Subcutaneous abdominal adipose tissue (tissue), 5 donors: ENCODE results near the gene ZNF423.

Experiments used
- H3K27ac ChIP-seq: one replicate; pipeline ENCODE4 v1.7.0; 2013; ENCODE audit warnings: low read depth, mild to moderate bottlenecking, inconsistent platforms, low read length, moderate library complexity
- H3K27me3 ChIP-seq, 5 donors: one replicate each; pipeline ENCODE4 v1.7.0; 2013; ENCODE audit warnings: low read length in 5 of 5, inconsistent platforms in 1 of 5; ENCODE audit not compliant: control insufficient read depth in 5 of 5, insufficient read depth in 4 of 5
- H3K36me3 ChIP-seq, 5 donors: one replicate each; pipeline ENCODE4 v1.7.0; 2013; ENCODE audit warnings: low read length in 5 of 5; ENCODE audit not compliant: control insufficient read depth in 5 of 5, insufficient read depth in 5 of 5
- H3K4me1 ChIP-seq, 5 donors: one replicate each; pipeline ENCODE4 v1.7.0; 2013; ENCODE audit warnings: low read length in 5 of 5, mild to moderate bottlenecking in 3 of 5, moderate library complexity in 1 of 5; ENCODE audit not compliant: control insufficient read depth in 5 of 5, insufficient read depth in 5 of 5
- H3K4me3 ChIP-seq, 5 donors: one replicate each; pipeline ENCODE4 v1.7.0; 2013; ENCODE audit warnings: low read length in 5 of 5, low read depth in 1 of 5
- H3K9ac ChIP-seq, 5 donors: one replicate each; pipeline ENCODE4 v1.7.0; 2013; ENCODE audit warnings: low read length in 5 of 5, mild to moderate bottlenecking in 4 of 5, moderate library complexity in 3 of 5
- H3K9me3 ChIP-seq, 5 donors: one replicate each; pipeline ENCODE4 v1.7.0; 2013; ENCODE audit warnings: low read length in 5 of 5; ENCODE audit not compliant: control insufficient read depth in 5 of 5
- donor health status: healthy.
- donor health status: healthy.
- donor health status: healthy.
- donor health status: healthy.
- donor health status: healthy.

Gene ZNF423

GRCh38 chr16:49468611-49469310 is 387.2 kb downstream of the ZNF423 start:
- peaks cover 5 to 14% (median 11%) of the 10 kb centered on the region in 5 donors for H3K27me3 ChIP-seq
- peaks cover 0 to 19% (median 10%) of the 10 kb centered on the region in 5 donors for H3K4me1 ChIP-seq
- no peak overlapping the region for H3K4me3 ChIP-seq
- no peak overlapping the region for H3K27ac ChIP-seq
- no peaks in the 10 kb centered on the region for H3K9me3 ChIP-seq
- H3K36me3 ChIP-seq, result no peaks in the 10 kb centered on the region
- no peak overlapping the region for H3K9ac ChIP-seq

DNA sequence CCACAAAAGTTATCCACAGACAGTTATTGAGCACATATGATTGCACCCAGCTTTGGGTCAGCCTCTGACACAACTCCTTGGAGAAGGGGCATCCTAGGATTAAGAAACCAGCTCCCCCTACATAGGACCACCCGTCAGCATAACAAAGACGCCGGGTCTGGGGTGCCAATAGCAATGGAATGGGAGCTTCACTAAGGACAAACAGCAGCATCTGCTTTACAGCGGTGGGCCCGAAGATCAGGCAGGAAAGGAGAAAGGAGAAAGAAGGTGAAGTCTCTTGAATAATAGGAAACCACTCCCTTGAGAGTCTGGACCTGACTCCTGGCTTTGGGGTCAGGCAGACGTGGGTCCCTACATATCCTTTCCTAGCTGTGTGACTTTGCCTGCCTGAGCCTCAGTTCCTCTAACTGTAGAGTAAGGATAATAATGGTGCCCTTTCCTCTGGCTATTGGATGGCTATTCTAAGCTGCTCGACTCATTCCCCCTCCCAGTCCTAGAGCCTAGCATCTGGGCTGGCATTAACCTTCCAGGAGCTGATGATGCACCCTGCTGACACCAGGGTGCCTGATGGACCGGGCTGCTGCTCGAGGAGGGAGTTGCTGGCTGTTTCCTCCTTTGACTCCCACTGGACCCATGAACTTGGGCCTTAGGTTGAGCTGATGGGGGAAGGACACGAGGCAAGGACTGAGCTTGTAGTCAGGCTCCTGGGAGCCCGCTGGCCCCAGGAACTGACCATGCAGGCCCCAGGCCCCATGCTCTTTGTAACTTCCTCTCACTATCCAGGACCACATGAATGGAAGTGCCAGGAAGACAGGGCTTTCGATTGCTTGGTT is 388.2 kb downstream of the ZNF423 start:
- no peak overlapping the region for H3K27ac ChIP-seq
- H3K36me3 ChIP-seq, result no peaks in the 10 kb centered on the region
- no peaks in the 10 kb centered on the region for H3K9me3 ChIP-seq
- peaks cover 0 to 11% (median 0%) of the 10 kb centered on the region in 5 donors for H3K4me1 ChIP-seq
- peaks cover 10 to 23% (median 18%) of the 10 kb centered on the region in 5 donors for H3K27me3 ChIP-seq
- H3K9ac ChIP-seq, result no peak overlapping the region
- H3K4me3 ChIP-seq, result no peak overlapping the region

DNA sequence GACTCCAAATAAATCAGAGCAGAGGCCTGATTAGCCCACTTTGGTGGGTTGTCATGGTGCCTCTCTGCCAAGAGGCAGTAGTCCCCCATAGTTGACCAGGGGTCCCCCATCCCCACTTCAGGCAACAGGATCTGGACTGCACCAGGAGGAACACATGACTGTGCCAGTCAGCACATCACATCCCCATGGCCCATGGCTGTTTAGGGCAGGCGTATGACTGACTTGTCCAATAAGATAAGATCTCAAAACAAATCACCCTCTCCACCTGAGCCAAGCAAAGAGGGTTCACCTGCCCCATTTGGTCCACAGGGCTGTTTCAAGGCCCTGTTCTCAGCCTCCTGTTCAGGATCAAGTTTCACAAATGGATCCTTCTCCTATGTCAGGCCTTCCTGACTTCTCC is 389.0 kb downstream of the ZNF423 start:
- Histone ChIP-seq H3K4me3 (no peak overlapping the region), H3K4me1 (peaks cover 0 to 11% (median 0%) of the 10 kb centered on the region in 5 donors), H3K9me3 (no peaks in the 10 kb centered on the region), H3K27me3 (peaks cover 10 to 23% (median 21%) of the 10 kb centered on the region in 5 donors), H3K27ac (no peak overlapping the region), H3K9ac (no peak overlapping the region), H3K36me3 (no peaks in the 10 kb centered on the region)

DNA sequence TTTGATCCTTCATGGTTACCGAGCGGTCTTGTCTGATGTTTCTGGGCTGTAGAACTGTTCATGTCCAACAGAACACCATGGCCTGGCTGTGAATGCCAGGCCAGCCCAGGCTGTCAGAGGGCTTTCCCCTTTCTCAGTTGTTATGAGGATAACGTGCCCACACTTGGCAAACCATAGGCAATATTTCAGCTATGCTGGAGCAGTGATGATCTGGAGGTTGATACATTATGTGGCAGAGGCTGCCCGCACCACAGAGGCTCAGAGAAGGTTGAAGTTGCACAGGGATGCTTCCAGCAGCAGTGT is 389.4 kb downstream of the ZNF423 start:
- H3K4me1 ChIP-seq, result peaks cover 0 to 11% (median 0%) of the 10 kb centered on the region in 5 donors
- H3K27ac ChIP-seq, result no peak overlapping the region
- H3K9ac ChIP-seq, result no peak overlapping the region
- H3K36me3 ChIP-seq, result no peaks in the 10 kb centered on the region
- H3K4me3 ChIP-seq, result no peak overlapping the region
- H3K27me3 ChIP-seq, result peaks cover 10 to 24% (median 21%) of the 10 kb centered on the region in 5 donors
- H3K9me3 ChIP-seq, result no peaks in the 10 kb centered on the region

DNA sequence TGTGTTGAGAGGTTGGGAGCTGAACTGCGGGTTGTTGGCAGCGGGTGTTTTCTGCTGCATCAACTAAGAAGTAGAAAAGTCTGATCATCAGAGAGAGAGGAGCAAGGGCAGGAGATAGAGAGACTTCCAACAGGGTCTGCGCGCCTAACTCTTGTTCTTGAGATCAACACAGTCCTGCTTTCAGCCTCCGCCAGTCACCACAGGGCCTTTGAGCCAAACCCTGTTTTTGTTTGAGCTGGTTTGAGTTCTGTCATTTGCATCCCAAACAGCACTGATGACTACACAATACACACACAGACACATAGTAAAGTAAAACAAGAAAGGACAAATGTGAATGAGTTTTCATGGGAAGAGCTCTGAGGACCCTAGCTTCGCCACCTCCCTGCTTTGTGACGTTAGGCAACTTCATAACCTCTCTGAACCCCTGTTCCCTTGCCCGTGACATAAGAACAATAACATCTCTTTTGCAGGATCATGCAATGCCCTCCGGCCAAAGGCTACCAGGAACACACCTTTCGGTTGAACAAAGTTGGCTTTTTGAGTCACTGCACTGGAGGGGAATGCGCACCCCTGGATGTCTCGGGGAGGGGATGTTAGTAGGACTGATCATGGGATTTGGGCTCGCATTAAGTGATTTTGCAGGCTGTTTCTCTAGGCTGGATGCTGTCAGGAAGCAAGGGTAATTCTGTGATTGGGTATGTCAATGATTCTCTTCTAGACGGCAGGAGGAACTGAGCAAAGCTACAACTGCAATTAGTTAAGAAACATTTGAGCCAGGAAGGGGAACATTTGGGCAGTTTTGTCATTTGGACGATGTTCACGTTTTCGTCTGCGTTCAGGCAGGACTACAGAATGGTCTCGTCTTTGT is 390.0 kb downstream of the ZNF423 start:
- H3K9ac ChIP-seq, result no peak overlapping the region
- peaks cover 14 to 28% (median 21%) of the 10 kb centered on the region in 5 donors for H3K27me3 ChIP-seq
- no peak overlapping the region for H3K27ac ChIP-seq
- peaks cover 0 to 9% (median 0%) of the 10 kb centered on the region in 5 donors for H3K4me1 ChIP-seq
- H3K4me3 ChIP-seq, result no peak overlapping the region
- H3K9me3 ChIP-seq, result no peaks in the 10 kb centered on the region
- no peaks in the 10 kb centered on the region for H3K36me3 ChIP-seq

DNA sequence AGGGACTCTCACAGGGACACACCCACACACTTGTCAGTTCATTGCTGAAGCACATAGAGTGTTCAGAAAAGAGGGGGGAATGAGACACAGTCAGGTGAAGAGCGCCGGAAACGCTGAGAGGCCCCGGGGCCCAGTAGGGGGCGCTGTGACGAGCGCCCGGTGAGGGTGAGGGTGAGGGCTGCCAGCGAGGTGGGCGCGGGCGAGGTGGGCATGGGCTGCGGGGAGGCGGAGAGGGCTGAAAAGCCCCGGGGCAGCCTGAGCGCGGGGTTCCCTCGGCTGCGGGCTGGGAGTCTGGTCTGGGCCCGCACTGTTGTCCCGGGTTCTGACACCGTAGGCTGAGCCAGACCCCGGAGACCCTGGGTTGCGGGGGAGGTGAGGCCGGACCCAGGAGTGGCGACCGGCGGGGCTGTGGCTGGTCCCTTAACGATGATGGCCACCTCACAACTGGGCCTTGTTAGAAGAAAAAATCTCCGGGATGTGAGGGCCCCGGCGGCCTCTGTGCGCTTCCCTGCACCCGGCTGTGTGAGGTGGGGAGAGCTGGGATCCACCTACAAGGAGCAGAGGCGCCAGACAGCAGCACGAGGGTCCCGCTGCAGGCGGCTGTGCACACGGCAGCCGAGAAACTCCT is 390.9 kb downstream of the ZNF423 start:
- no peak overlapping the region for H3K4me3 ChIP-seq
- no peak overlapping the region for H3K9ac ChIP-seq
- H3K27me3 ChIP-seq, result peaks cover 14 to 28% (median 21%) of the 10 kb centered on the region in 5 donors

GRCh38 chr16:49464093-49464492 is 391.8 kb downstream of the ZNF423 start:
- Histone ChIP-seq H3K36me3 (no peaks in the 10 kb centered on the region), H3K9ac (no peak overlapping the region), H3K27ac (no peak overlapping the region), H3K4me1 (peaks cover 0 to 3% (median 0%) of the 10 kb centered on the region in 5 donors), H3K27me3 (peaks cover 14 to 28% (median 21%) of the 10 kb centered on the region in 5 donors), H3K4me3 (no peak overlapping the region), H3K9me3 (no peaks in the 10 kb centered on the region)

More for the DNA sequence above, 390.9 kb downstream of the ZNF423 start:
- Histone ChIP-seq H3K36me3 (no peaks in the 10 kb centered on the region), H3K9me3 (no peaks in the 10 kb centered on the region), H3K27ac (no peak overlapping the region), H3K4me1 (peaks cover 0 to 3% (median 0%) of the 10 kb centered on the region in 5 donors)

DNA sequence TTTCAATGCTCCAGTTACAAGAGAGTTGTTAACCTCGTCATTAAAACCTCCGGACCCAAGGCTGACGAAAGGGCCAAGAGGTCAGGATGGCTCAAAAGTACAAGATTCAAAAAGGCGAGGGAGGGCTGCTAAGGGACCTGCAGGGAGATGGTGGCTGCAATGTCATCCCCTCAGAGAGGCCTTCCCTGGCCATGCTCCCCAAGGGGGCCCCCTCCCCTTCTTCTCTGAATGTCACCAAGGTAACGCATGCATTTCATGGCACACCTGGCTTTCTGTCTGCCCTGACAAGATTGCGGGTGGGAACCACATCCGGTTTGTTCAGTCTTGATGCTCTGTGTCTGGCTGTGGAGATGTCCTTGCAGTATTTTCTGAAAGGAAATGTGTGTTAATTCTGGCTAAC is 392.4 kb downstream of the ZNF423 start:
- no peaks in the 10 kb centered on the region for H3K36me3 ChIP-seq
- H3K9ac ChIP-seq, result no peak overlapping the region
- no peak overlapping the region for H3K4me3 ChIP-seq
- H3K27me3 ChIP-seq, result peaks cover 14 to 28% (median 21%) of the 10 kb centered on the region in 5 donors
- H3K4me1 ChIP-seq, result peaks cover 0 to 3% (median 0%) of the 10 kb centered on the region in 5 donors
- no peaks in the 10 kb centered on the region for H3K9me3 ChIP-seq
- H3K27ac ChIP-seq, result no peak overlapping the region

DNA sequence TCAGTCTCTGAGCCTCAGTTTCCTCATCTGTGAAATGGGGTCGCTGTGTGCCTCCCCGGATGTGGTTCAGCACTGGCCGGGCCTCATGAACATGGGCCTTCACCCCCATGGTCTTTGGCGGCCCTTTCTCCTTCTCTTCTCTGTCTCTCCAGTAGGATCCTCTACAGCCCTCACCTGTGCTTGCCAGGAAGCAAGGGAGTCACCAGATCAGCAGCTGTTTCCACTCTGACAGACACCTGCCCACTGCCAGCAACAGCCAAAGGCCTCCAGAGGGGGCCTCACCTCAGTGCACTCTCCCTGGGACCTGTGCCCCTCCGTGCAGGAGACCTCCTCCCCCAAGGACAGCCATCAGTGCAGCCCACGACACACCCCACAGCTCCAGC is 392.9 kb downstream of the ZNF423 start:
- peaks cover 14 to 28% (median 23%) of the 10 kb centered on the region in 5 donors for H3K27me3 ChIP-seq
- peaks cover 0 to 3% (median 0%) of the 10 kb centered on the region in 5 donors for H3K4me1 ChIP-seq
- H3K9me3 ChIP-seq, result no peaks in the 10 kb centered on the region
- H3K27ac ChIP-seq, result no peak overlapping the region
- H3K36me3 ChIP-seq, result no peaks in the 10 kb centered on the region
- no peak overlapping the region for H3K4me3 ChIP-seq
- H3K9ac ChIP-seq, result no peak overlapping the region
